Activated CD4-positive, alpha-beta T cell treated with anti-CD3 and anti-CD28 coated beads, Interleukin-2, amount 50 U/mL, for 48 hours (primary cell): ENCODE results near the gene CCNL2.
"Not testable (repeated sequence)": the region's sequence is repeated elsewhere in the genome, so short reads cannot be mapped to it uniquely, and the experiment has no call there.

Source experiments
- DNase-seq, 2 experiments: peaks; one replicate each; pipeline ENCODE4 v3.0.0-alpha.2; 2020

The CCNL2 gene

GRCh38 chr1:1432274-1432950 is 33.3 kb upstream of the CCNL2 start:
- DNase-seq, result no peak

DNA sequence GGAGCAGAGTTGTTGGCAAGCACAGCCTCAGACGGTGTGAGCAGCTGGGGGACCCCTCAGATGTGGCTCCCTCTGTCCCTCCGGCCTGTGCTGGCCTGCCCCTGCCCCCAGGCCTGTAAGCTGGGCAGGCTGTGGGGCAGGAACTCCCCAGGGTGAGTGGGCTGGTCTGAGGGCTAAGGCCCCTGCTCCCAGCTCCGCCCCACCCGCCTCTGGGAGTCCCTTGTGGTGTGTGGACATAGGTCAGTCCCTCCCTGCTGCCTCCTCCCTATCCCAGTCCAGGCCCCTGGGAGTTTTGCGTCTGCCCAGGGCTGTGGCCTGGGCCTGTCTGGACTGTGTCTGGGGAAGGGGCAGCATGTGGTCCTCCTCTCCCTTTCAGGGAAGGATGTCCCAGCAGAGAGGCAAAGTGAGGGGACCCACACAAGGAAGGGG is 32.7 kb upstream of the CCNL2 start:
- DNase-seq, result no peak

DNA sequence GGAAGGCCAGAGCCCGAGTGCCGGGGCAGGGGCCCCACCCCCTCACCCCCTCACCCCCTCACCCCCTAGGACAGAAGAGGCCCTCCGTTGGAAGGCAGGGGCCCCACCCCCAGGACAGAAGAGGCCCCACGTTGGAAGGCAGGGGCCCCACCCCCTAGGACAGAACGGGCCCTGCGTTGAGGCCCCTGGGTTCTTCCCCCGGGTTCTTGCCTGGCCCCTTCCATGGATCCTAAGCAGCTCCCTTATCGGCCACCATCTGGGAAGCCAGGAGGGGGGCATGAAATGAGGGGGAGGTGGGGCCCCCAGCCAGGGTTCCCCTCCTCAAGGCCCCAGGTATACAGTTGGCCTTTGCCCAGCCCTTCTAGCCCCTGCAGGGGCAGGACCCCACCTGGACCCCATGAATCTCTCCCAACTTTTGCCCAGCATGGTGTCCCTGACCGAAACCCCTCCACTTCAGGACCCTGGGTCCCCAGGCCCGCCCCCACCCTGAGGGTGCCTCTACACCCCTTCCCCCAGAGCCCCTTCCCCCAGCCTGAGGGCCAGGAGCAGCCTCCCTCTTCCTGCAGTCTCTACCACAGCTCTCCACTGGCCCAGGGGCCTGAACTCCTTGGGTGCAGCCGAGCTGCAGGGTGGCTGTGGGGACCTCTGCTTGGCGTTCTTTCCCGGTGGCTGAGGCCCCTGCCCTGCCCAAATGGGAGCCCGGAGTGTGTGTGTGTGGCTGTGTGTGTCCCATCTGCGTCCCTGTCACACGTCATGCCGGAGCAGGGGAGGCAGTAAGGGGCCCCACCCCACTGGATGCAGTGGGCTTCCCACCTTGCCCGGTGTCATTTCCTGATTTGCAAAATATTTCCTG is 32.1 kb upstream of the CCNL2 start:
- no peak for DNase-seq

GRCh38 chr1:1430114-1430982 is 31.2 kb upstream of the CCNL2 start:
- DNase-seq, result no peak

- DNase-seq, result no peak
These were observed 30.5 kb upstream of the CCNL2 start for GRCh38 chr1:1429671-1430073.

GRCh38 chr1:1428967-1429366 is 29.8 kb upstream of the CCNL2 start:
- not testable (repeated sequence) for DNase-seq

- DNase-seq, result no peak
These were observed 29.0 kb upstream of the CCNL2 start for GRCh38 chr1:1428174-1428573.

DNA sequence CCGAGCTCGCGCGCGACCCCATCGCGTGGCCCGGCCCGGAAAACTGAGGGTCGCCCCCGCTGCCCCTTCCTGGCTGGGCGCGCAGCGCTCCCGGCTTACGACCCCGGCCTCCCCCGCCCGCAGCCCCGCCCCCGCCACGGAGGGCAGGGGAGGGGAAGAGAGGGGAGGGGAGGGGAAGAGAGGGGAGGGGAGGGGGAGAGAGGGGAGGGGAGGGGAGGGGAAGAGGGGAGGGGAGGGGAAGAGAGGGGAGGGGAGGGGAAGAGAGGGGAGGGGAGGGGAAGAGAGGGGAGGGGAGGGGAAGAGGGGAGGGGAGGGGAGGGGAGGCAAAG is 28.6 kb upstream of the CCNL2 start:
- no peak for DNase-seq

DNA sequence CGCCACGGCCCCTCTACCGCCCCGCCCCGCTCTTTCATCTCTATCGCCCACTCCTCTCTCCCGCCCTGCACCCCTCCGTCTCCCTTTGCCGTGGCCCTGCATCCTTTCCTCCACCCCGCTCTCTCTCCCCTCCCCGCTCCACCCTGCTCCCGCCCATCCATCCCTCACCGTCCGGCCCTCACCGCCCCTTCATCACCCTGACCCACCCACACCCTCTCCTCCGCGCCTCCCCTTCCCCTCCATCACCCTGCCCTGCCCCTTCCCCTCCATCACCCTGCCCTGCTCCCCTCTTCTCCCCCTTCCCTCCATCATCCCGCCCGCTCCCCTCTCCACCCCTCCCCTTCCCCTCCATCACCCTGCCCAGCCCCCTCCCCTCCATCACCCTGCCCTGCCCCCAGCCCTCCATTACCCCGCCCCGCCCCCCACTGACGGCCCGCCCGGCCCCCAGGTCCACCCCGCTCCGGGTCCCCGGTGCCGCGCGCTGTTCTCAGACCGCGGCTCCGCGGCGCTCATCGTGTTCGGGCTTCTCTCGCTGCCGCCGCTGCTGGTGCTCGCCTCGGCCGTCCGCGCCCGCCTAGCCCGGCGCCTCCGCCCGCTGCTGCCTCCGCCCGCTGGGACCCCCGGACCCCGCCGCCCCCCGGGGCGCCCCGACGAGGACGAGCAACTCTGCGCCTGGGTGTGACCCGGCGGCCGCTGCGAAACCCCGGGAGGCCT is 28.1 kb upstream of the CCNL2 start:
- DNase-seq, result no peak

GRCh38 chr1:1426496-1427105 is 27.5 kb upstream of the CCNL2 start:
- no peak for DNase-seq

GRCh38 chr1:1425753-1426495 is 26.8 kb upstream of the CCNL2 start:
- no peak for DNase-seq

DNA sequence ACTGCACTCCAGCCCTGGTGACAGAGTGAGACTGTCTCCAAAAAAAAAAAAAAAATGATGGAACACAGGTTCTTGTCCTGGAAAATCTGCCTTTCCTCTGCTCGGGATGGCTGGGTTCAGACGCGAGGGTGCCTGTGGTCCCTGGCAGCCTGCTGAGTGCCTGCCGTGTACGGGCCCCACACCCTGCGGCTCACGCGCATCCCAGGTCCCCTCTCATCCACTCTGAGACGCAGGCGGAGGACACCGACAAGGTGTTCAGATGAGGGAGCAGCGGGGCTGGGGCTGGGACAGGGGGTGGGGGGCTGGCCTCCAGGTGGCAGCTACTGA is 26.3 kb upstream of the CCNL2 start:
- DNase-seq, result no peak

- no peak for DNase-seq
These were observed 25.6 kb upstream of the CCNL2 start for GRCh38 chr1:1424707-1425106.

- no peak for DNase-seq
These were observed 24.1 kb upstream of the CCNL2 start for GRCh38 chr1:1423245-1423597.

DNA sequence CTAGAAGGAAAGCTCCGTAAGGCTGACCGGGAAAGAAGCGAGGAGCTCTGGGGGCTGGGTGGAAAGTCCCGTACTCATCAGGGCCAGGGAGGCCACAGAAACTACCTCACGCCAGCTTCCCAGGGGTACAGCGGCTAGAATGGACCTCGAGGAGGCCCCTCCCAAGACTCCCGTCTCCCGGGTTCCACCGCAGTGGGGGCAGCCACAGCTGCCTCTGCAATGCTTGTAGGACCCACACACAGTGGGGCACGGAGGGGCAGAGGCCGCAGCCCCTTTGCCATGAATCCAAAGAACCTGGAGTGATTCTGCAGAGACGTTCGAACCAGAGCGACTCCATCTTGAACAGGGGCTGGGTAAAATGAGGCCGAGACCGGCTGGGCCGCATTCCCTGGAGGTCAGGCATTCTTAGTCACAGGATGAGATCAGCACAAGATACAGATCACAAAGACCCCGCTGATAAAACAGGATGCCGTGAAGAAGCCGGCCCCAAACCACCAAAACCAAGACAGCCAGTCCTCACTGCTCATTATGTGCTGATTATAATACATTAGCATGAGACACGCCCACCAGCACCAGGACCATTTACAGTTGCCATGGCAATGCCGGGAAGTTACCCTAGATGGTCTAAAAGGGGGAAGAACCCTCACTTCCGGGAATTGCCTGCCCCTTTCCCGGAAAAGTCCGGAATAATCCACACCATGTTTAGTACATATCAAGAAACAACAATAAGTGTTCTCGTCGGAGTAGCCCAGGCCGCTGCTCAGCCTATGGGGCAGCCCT is 23.5 kb upstream of the CCNL2 start:
- DNase-seq, result no peak

- no peak for DNase-seq
These were observed 22.9 kb upstream of the CCNL2 start for GRCh38 chr1:1421907-1422464.

DNA sequence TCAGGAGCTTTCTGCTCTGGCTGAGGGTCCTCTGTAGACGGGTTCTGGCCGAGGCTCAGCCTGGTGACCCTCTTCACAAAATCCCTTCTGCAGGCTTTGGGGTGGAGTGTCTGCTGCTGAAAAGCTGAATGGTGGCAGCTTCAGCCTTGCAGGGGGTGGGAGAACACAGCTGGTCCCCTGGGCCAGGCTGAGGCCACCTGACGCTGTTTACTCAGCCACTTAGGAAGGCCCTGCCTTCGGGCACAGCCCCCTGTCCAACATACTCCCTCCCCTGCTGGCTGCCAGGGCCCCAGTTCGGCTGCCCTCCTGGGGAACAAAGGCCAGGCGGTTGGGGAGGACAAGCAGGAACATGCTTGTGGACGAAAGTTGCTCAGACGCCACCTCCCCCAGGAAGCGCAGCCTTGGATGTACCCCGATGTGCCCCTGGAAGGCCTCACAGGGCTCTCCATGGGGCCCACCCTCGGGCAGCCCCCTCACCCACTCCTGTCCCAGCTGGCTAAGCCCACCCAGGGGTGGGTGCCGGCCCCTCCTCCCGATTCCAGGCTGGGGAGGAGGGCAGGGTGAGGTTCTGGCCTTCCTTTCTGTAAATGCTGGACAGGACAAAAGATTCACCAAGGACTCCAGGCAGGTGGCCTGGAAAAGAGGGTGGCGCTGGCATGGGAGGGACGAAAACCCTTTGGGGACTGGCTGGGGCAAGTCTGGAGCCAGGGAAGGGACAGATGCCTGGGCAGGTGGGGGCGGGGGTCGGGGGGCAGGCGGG is 22.2 kb upstream of the CCNL2 start, which contains the start of gene ANKRD65:
Gene ANKRD65, minus strand, starts transcription at position 130 of the 760 bp plus-strand sequence. CDS start 271 bp downstream, outside the sequence.
- DNase-seq, result no peak

GRCh38 chr1:1420654-1421141 is 21.6 kb upstream of the CCNL2 start:
- DNase-seq, result no peak

- no peak for DNase-seq
These were observed 20.9 kb upstream of the CCNL2 start for GRCh38 chr1:1419813-1420653.
